ENCODE results near the gene RAB36.

Gene RAB36

DNA sequence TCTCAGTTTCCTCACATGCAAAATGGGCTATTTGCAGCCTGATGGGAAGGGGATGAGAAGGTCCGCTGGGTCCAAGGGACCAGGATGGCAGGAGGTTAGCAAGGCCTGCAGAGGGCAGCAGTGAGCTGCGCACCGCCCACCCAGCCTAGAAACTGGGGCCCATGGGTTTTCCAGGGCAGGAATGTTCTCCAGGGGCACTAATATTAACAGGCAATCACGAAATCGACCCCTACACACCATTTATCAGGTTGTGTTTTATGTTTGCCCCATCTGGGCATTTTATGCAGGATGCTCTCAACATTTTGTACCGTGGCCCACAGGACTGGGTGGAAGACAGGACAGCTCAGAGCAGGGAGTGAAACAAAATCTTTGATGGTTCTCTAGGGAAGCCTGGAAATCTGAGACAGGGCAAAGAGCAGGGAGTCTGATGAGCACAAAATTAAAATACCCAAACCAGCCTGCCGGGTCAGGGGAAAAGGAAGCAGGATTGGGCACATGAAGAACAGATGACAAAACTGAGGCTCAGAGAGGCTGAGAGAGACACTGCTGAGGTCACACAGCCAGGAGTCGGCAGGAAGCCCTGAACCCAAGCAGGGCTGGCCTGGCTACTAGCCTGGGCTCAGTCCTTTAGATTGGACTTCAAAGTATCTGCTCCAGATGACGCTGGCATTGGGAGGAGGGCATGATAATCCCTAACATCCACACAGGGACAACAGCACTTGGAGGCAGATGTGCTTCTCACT is 33.4 kb downstream of the RAB36 start:
- no peak for DNase-seq (ENCODE audit: low read depth)
- TF ChIP-seq CTCF (IDR thresholded peaks at IDR 0.05; ENCODE audit: control insufficient read depth, insufficient read depth, low read depth, low read length, missing control alignments): peak; percentile 99
- no peak overlapping the region for H3K4me3 ChIP-seq (ENCODE audit: control insufficient read depth, low read depth, low read length)

DNA sequence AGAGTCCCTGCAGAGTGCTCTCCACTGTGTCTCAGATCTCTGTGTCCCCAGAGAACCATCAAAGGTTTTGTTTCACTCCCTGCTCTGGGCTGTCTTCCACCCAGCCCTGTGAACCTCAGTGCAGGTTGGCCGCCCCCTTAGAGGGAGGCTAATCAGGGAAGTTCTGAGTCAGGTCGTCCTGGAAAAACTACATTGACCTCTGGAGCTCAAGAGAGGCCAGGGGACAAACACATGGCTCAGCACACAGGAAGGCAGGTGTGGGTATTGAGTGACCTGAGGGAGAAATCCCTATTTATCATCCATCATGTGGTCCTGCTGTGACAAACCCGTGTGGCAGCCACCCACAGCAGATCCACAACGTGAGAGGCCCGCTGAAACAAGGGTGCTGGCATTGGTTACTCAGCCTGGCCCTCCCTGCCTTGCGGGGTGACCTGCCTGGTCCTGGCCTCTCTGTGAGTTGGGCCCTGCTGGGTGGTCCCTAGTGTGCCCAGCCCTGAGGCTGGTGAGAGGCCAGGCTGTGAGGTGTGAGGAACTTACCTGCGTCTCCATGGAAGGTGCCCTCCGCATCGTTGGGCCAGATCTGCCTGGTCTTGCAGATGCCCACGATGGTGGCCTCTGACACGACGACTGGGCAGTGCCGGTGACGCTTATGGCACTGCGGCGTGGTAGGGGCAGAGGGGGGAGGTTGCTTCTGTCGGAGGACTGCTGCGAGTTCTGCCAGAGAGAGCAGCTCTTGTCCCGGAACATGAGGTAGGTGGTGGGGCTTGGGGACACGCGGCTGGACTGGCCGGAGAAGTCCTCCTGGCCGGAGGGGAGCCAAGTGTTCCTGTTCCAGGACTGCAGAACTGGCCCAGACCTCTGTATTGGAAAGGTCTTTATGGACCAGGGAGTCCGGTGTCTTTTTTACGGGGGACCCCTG is 34.4 kb downstream of the RAB36 start:
- peak overlapping the region; percentile 60 for H3K4me3 ChIP-seq (ENCODE audit: control insufficient read depth, low read depth, low read length)
- no peak for DNase-seq (ENCODE audit: low read depth)

GRCh38 chr22:23180301-23180892 is 35.1 kb downstream of the RAB36 start, which contains the start of gene BCR:
Gene BCR, plus strand, starts transcription at chr22:23180509. Its CDS starts 452 bp downstream, at chr22:23180961.
- peak; percentile 10 for DNase-seq (ENCODE audit: low read depth)
- TF ChIP-seq CTCF (IDR thresholded peaks at IDR 0.05; ENCODE audit: control insufficient read depth, insufficient read depth, low read depth, low read length, missing control alignments): peak; percentile 10
- peak within 1 kb of the TSS; percentile 60 for H3K4me3 ChIP-seq (ENCODE audit: control insufficient read depth, low read depth, low read length)

More for the DNA sequence above, 34.4 kb downstream of the RAB36 start:
- no peak for TF ChIP-seq CTCF (IDR thresholded peaks at IDR 0.05; ENCODE audit: control insufficient read depth, insufficient read depth, low read depth, low read length, missing control alignments)

- DNase-seq (ENCODE audit: low read depth): no peak
- TF ChIP-seq CTCF (IDR thresholded peaks at IDR 0.05; ENCODE audit: control insufficient read depth, insufficient read depth, low read depth, low read length, missing control alignments): no peak
These were observed 35.8 kb downstream of the RAB36 start for GRCh38 chr22:23180893-23181720.

GRCh38 chr22:23181721-23182308 is 36.5 kb downstream of the RAB36 start:
- DNase-seq (ENCODE audit: low read depth): no peak
- TF ChIP-seq CTCF (IDR thresholded peaks at IDR 0.05; ENCODE audit: control insufficient read depth, insufficient read depth, low read depth, low read length, missing control alignments): no peak
- peak overlapping the region; percentile 30 for H3K4me3 ChIP-seq (ENCODE audit: control insufficient read depth, low read depth, low read length)

More at GRCh38 chr22:23180893-23181720, 35.8 kb downstream of the RAB36 start:
- H3K4me3 ChIP-seq (ENCODE audit: control insufficient read depth, low read depth, low read length): peak overlapping the region; percentile 60

Data from AG09309 (cell line).